Pancreas (tissue), 10 donors: Measurements from ENCODE around the gene PRR5. TPM values are rescaled to one million over a fixed set of nuclear protein-coding genes. Genes with fewer than 3 reads are reported as not detected.

Experiments used
- ATAC-seq, 4 donors: fragments of 200-7000 bp; cut with Tn5 transposase; one replicate each; pipeline versions ENCODE4 v1.8.0 to v1.9.1; 2020; ENCODE audit warnings: mild to moderate bottlenecking in 4 of 4, moderate library complexity in 4 of 4
- DNase-seq, 6 donors: peaks; one replicate each; pipeline ENCODE4 v3.0.0-alpha.2; 2020
- FAIRE-seq: peaks from 2 replicates; lab custom pipeline; 2012; peaks lifted over from hg19 to GRCh38; lab: Jason Lieb, UNC
- H3K27ac ChIP-seq, 4 donors: fragments of 200-600 bp; sonication (generic); 1 replicate in 3 of 4; 2 replicates in 1 of 4; pipeline versions ENCODE4 v1.5.0 to v1.8.0; 2020
- H3K27me3 ChIP-seq, 4 donors: fragments of 200-600 bp; one replicate each; pipeline ENCODE4 v1.8.0; 2021
- H3K36me3 ChIP-seq, 3 donors: fragments of 200-600 bp; sonication (generic) in 1 of 3; one replicate each; pipeline versions ENCODE4 v1.5.0 to v1.8.0; 2020 to 2021
- H3K4me1 ChIP-seq, 3 donors: fragments of 200-600 bp; one replicate each; pipeline ENCODE4 v1.8.0; 2021
- H3K4me3 ChIP-seq, 4 donors: fragments of 200-600 bp; sonication (generic) in 2 of 4; one replicate each; pipeline versions ENCODE4 v1.5.0 to v1.8.0; 2020 to 2021
- H3K9me3 ChIP-seq, 4 donors: fragments of 200-600 bp; one replicate each; pipeline ENCODE4 v1.8.0; 2021
- WGBS, 2 donors: extraction: QIAGEN DNeasy Blood & Tissue Kit; methylation state at CpG; one replicate each; pipeline ENCODE4 v1.1.7; 2013; 5-methylcytosine and 5-hydroxymethylcytosine counted together
- intact Hi-C, 3 donors: fragments of 100-400 bp; cut with DNase I; formaldehyde crosslinking; loops; one replicate each; pipeline versions ENCODE4 v1.11.1 to v1.14.2; 2022
- polyA plus RNA-seq, 2 donors: library from polyadenylated mRNA; stranded (reverse); fragments of 200-250 nt; gene quantifications; one replicate each; pipeline ENCODE4 v1.2.3, GENCODE V29; 2013
- total RNA-seq, 6 donors: library from RNA; stranded (reverse); fragmentation: NEBNext Ultra II Directional in 4 of 6; extraction: Animal tissue kit (Norgen Biotek cat#: 25700) in 4 of 6; gene quantifications; one replicate each; pipeline versions ENCODE4 v1.2.1 to v1.2.4, GENCODE V29; 2021 to 2023
- TF ChIP-seq, protein P1 (sequence below), 4 donors: fragments of 200-600 bp; sonication (generic) in 3 of 4; IDR thresholded peaks; one replicate each; pipeline versions ENCODE4 v1.5.0 to v1.8.0; 2021; ENCODE audit warnings: antibody characterized with exemption in 4 of 4
- donor health status: healthy with polysubstance abuse.
- donor health status: DM: no; HTN: no; CAD: no; lungs with moderate emphysema.
- donor health status: DM: no; HTN: no; CAD: no.
- donor health status: control.
- donor health status: control.
- donor health status: Bipolar disorder and iron deficiency.
- donor health status: DM: yes; HTN: yes; CAD: no.
- donor health status: DM: no; HTN: no; CAD: no.
- donor health status: DM: no; HTN: no; CAD: no.
- donor health status: DM: yes; HTN: yes; CAD: no.

PRR5 gene
- total and polyA plus RNA-seq, 8 donors: 7.0 to 23.0 (median 10.1) TPM

DNA sequence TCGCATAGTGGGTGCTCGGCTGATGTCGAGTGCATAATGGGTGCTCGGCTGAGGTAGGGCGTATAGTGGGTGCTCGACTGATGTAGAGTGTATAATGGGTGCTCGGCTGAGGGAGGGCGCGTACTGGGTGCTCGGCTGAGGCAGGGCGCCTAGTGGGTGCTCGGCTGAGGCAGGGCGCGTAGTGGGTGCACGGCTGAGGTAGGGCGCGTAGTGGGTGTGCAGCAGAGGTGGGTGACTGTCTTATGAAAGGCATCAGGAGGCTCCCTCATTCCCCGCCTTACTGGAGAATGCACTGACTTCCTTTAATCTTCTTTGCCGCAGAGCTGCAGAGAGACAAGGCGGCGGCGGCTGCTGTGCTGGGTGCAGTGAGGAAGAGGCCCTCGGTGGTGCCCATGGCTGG lies 84.1 kb downstream of the PRR5 start:
- H3K27ac ChIP-seq: no peak overlapping the region
- FAIRE-seq: no peak
- no peak for ATAC-seq
- no peaks in the 10 kb centered on the region for H3K36me3 ChIP-seq
- intact Hi-C loops: no loop called here
- H3K9me3 ChIP-seq: no peaks in the 10 kb centered on the region
- no peaks in the 10 kb centered on the region for H3K4me1 ChIP-seq
- H3K4me3 ChIP-seq: no peak overlapping the region
- 82 to 89% methylated on average over 23 of the region's 23 CpGs for WGBS, 2 donors
- no peaks in the 10 kb centered on the region for H3K27me3 ChIP-seq
- DNase-seq: no peak
- TF ChIP-seq, protein P1, sequence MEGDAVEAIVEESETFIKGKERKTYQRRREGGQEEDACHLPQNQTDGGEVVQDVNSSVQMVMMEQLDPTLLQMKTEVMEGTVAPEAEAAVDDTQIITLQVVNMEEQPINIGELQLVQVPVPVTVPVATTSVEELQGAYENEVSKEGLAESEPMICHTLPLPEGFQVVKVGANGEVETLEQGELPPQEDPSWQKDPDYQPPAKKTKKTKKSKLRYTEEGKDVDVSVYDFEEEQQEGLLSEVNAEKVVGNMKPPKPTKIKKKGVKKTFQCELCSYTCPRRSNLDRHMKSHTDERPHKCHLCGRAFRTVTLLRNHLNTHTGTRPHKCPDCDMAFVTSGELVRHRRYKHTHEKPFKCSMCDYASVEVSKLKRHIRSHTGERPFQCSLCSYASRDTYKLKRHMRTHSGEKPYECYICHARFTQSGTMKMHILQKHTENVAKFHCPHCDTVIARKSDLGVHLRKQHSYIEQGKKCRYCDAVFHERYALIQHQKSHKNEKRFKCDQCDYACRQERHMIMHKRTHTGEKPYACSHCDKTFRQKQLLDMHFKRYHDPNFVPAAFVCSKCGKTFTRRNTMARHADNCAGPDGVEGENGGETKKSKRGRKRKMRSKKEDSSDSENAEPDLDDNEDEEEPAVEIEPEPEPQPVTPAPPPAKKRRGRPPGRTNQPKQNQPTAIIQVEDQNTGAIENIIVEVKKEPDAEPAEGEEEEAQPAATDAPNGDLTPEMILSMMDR (IDR thresholded peaks at IDR 0.05): no peak

- ATAC-seq (no peak), FAIRE-seq (no peak), DNase-seq (no peak)
- Histone ChIP-seq H3K9me3 (no peaks in the 10 kb centered on the region), H3K4me3 (no peak overlapping the region), H3K36me3 (no peaks in the 10 kb centered on the region), H3K4me1 (no peaks in the 10 kb centered on the region), H3K27me3 (no peaks in the 10 kb centered on the region), H3K27ac (no peak overlapping the region)
- 77 to 87% methylated on average over 7 of the region's 7 CpGs for WGBS, 2 donors
- TF ChIP-seq, protein P1 (IDR thresholded peaks at IDR 0.05): no peak
- intact Hi-C loops: no loop called here
These were observed 84.6 kb downstream of the PRR5 start for GRCh38 chr22:44786610-44787009.

Other genes starting within 250 kb of the PRR5 start
- 10 to 100 TPM in 1 of 6 donors, 1 to 10 TPM in 5; 6.2 to 12.9 (median 8.8) TPM for gene RTL6, start 204.0 kb upstream of the PRR5 start, total RNA-seq
- gene RTL6, start 204.0 kb upstream of the PRR5 start, polyA plus RNA-seq: 1 to 10 TPM; 3.1 to 6.2 TPM
- gene ARHGAP8, start 50.4 kb downstream of the PRR5 start, total RNA-seq: 10 to 100 TPM in 4 of 6 donors, 1 to 10 TPM in 2; 8.6 to 20.1 (median 11.1) TPM
- gene ARHGAP8, start 50.4 kb downstream of the PRR5 start, polyA plus RNA-seq: 10 to 100 TPM; 52.2 to 59.2 TPM